SH-SY5Y (cell line): ENCODE results near the gene LHFPL5.

Experiments
- GATA2 ChIP-seq: IDR thresholded peaks from 2 replicates; pipeline ENCODE4 v1.6.1; 2011; ENCODE audit warnings: mild to moderate bottlenecking, low read depth, low read length
- GATA3 ChIP-seq: IDR thresholded peaks from 2 replicates; pipeline ENCODE4 v1.6.1; 2011; ENCODE audit warnings: low read depth, mild to moderate bottlenecking, low read length, moderate library complexity

DNA sequence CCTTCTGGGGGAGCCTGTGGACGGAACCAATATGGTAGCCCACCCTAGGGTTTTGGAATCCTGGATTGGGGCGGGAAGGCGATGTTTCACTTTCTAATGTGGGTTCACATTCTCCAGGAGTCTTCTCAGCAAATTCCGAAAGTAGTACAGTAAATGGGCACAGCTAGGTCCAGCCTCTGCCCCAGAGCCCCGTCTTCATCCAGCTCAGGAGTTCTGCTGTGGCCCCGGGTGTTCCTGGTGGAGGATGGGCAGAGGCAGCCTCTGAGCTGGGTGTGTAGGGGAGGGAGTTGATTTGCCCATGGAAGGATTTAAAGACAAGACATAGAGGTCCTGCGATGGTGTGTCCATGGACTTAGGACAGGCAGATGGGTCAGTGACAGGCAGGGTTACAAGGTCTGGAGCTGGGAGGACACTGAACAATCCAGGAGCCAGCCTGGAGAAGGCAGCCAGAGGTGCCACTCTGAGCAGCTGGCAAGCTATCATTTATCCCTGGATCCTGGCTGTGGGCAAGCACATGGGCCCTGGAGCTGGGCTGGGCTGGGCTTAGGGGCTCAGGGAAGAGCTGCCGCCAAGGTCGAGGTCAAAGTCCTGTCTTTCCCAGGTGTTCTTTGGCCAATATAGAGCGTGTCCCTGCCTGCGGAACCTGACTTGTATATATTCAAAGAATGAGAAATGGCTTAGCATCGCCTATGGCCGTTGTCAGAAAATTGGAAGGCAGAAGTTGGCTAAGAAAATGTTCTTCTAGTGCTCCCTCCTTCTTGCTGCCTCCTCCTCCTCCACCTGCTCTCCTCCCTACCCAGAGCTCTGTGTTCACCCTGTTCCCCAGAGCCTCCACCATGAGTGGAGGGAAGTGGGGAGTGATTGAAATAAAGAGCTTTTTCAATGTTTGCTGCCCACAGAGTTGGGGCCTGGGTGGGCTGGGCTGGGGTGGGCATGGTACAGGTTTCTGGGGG lies 17.6 kb upstream of the LHFPL5 start:
- TF ChIP-seq GATA2 (no peak), GATA3 (no peak)
